B cell (primary cell): ENCODE results near the gene FAM227B. TPM values are rescaled to one million over a fixed set of nuclear protein-coding genes. Genes with fewer than 3 reads are reported as not detected.

Experiments
- ATAC-seq: fragments of 200-7000 bp; cut with Tn5 transposase; one replicate; pipeline ENCODE4 v1.10.0; 2021; ENCODE audit warnings: low read depth, mild to moderate bottlenecking, moderate number of reproducible peaks, moderate library complexity
- CTCF ChIA-PET: fragments of 350-600 bp; sonication (Branson Sonifier 250); formaldehyde crosslinking; loops from one replicate; lab custom pipeline; 2021; ENCODE audit warnings: antibody characterized with exemption, inconsistent platforms; lab: Charles Lee
- POLR2A ChIA-PET: fragments of 350-600 bp; sonication (Branson Sonifier 250); formaldehyde crosslinking; loops from one replicate; lab custom pipeline; 2021; ENCODE audit warnings: antibody characterized with exemption; lab: Charles Lee
- DNase-seq: peaks from one replicate; pipeline ENCODE4 v3.0.0; 2013
- H2AFZ ChIP-seq: 2 replicates; pipeline ENCODE4 v1.6.1; 2012; ENCODE audit warnings: mild to moderate bottlenecking, low read depth, low read length; ENCODE audit not compliant: insufficient read depth, poor library complexity, severe bottlenecking
- H3K27ac ChIP-seq, 2 donors: 1 replicate in 1 of 2; 2 replicates in 1 of 2; pipeline ENCODE4 v1.5.1; 2012 to 2013; ENCODE audit warnings: low read length in 2 of 2, mild to moderate bottlenecking in 2 of 2, moderate library complexity in 1 of 2
- H3K27me3 ChIP-seq, 4 experiments: fragments of 200-600 bp in 1 of 4; sonication (generic) in 1 of 4; replicated peaks in 1 of 4; 1 replicate in 2 of 4; 2 replicates in 2 of 4; pipeline versions ENCODE4 v1.6.1 to v1.7.0; 2013 to 2016; ENCODE audit warnings: low read length in 3 of 4, mild to moderate bottlenecking in 2 of 4, mixed read lengths in 1 of 4, moderate library complexity in 1 of 4; ENCODE audit not compliant: insufficient read depth in 4 of 4, control insufficient read depth in 3 of 4; ENCODE audit errors: control extremely low read depth in 1 of 4
- H3K36me3 ChIP-seq, 2 experiments: replicated peaks in 1 of 2; 1 replicate in 1 of 2; 2 replicates in 1 of 2; pipeline versions ENCODE4 v1.6.1 to v1.7.1; 2013; ENCODE audit warnings: low read length in 1 of 2; ENCODE audit not compliant: insufficient read depth in 2 of 2, control insufficient read depth in 1 of 2; ENCODE audit errors: control extremely low read depth in 1 of 2, extremely low read depth in 1 of 2
- H3K4me1 ChIP-seq, 2 donors: fragments of 200-600 bp in 1 of 2; sonication (generic) in 1 of 2; 1 replicate in 1 of 2; 2 replicates in 1 of 2; pipeline versions ENCODE4 v1.5.1 to v1.6.1; 2013 to 2017; ENCODE audit warnings: low read length in 2 of 2; ENCODE audit not compliant: control insufficient read depth in 2 of 2, insufficient read depth in 2 of 2
- H3K4me2 ChIP-seq: replicated peaks from 2 replicates; pipeline ENCODE3; 2012; ENCODE audit warnings: mild to moderate bottlenecking, low read depth, low read length; ENCODE audit not compliant: poor library complexity, severe bottlenecking
- H3K4me3 ChIP-seq, 5 experiments: fragments of 200-600 bp in 1 of 5; sonication (generic) in 1 of 5; 1 replicate in 3 of 5; 2 replicates in 2 of 5; pipeline versions ENCODE4 v1.5.1 to v1.7.0; 2011 to 2016; ENCODE audit warnings: low read length in 4 of 5, mild to moderate bottlenecking in 4 of 5, low read depth in 2 of 5, control low read depth in 1 of 5, moderate library complexity in 1 of 5; ENCODE audit not compliant: insufficient read depth in 1 of 5; ENCODE audit errors: control extremely low read depth in 1 of 5, extremely low read depth in 1 of 5
- H3K79me2 ChIP-seq: fragments of 200-600 bp; sonication (generic); one replicate; pipeline ENCODE4 v1.6.0; 2016; ENCODE audit warnings: low read length; ENCODE audit not compliant: control insufficient read depth, insufficient read depth
- H3K9ac ChIP-seq: fragments of 200-600 bp; sonication (generic); 2 replicates; pipeline ENCODE4 v1.6.1; 2017; ENCODE audit warnings: mild to moderate bottlenecking, low read length, moderate library complexity
- H3K9me3 ChIP-seq, 3 donors: one replicate each; pipeline versions ENCODE4 v1.6.1 to v1.7.1; 2013; ENCODE audit warnings: low read length in 2 of 3; ENCODE audit not compliant: control insufficient read depth in 2 of 3, insufficient read depth in 1 of 3; ENCODE audit errors: control extremely low read depth in 1 of 3
- H4K20me1 ChIP-seq: 2 replicates; pipeline ENCODE4 v1.6.0; 2012; ENCODE audit warnings: mild to moderate bottlenecking, low read length; ENCODE audit not compliant: insufficient read depth, control insufficient read depth, poor library complexity, severe bottlenecking
- H3K27ac Mint-ChIP-seq: one replicate; pipeline ENCODE4 v1.8.0; 2021; ENCODE audit warnings: mixed read lengths
- H3K27me3 Mint-ChIP-seq: one replicate; pipeline ENCODE4 v1.8.0; 2021; ENCODE audit warnings: mixed read lengths
- H3K4me1 Mint-ChIP-seq: one replicate; pipeline ENCODE4 v1.8.0; 2021; ENCODE audit warnings: mixed read lengths
- H3K4me3 Mint-ChIP-seq: one replicate; pipeline ENCODE4 v1.8.0; 2021; ENCODE audit warnings: mixed read lengths
- H3K9me3 Mint-ChIP-seq: one replicate; pipeline ENCODE4 v1.8.0; 2022; ENCODE audit warnings: mixed read lengths; ENCODE audit not compliant: insufficient read depth
- EZH2 ChIP-seq: IDR thresholded peaks from 2 replicates; pipeline ENCODE4 v1.6.1; 2012; ENCODE audit warnings: borderline replicate concordance, low read depth, mild to moderate bottlenecking, moderate library complexity, low read length; ENCODE audit not compliant: insufficient read depth, poor library complexity, severe bottlenecking
- WGBS: methylation state at CpG from one replicate; pipeline ENCODE4 v1.1.5; 2013; ENCODE audit warnings: missing lambda C conversion rate; ENCODE audit not compliant: insufficient coverage; 5-methylcytosine and 5-hydroxymethylcytosine counted together
- intact Hi-C: fragments of 100-400 bp; cut with micrococcal nuclease; formaldehyde crosslinking; loops from one replicate; pipeline ENCODE4 v1.10.0; 2022
- polyA plus RNA-seq: library from polyadenylated mRNA; depleted of rRNA; stranded (reverse); fragments of >200 nt; gene quantifications from 2 replicates; pipeline ENCODE4 v1.2.3, GENCODE V29; 2012
- total RNA-seq, 2 donors: library from RNA; stranded (reverse); fragments of 120-200 nt in 1 of 2; gene quantifications; 1 replicate in 1 of 2; 2 replicates in 1 of 2; pipeline versions ENCODE4 v1.2.3 to v1.2.4, GENCODE V29; 2013 to 2022
- TF ChIP-seq, protein P1 (sequence below): fragments of 200-600 bp; IDR thresholded peaks from one replicate; pipeline ENCODE4 v1.8.0; 2022; ENCODE audit warnings: antibody characterized with exemption, mild to moderate bottlenecking

The FAM227B gene
- total and polyA plus RNA-seq, 2 donors (not counting 1 experiment from before 2014, with no cell fraction given) = 5.6 to 8.9 TPM

DNA sequence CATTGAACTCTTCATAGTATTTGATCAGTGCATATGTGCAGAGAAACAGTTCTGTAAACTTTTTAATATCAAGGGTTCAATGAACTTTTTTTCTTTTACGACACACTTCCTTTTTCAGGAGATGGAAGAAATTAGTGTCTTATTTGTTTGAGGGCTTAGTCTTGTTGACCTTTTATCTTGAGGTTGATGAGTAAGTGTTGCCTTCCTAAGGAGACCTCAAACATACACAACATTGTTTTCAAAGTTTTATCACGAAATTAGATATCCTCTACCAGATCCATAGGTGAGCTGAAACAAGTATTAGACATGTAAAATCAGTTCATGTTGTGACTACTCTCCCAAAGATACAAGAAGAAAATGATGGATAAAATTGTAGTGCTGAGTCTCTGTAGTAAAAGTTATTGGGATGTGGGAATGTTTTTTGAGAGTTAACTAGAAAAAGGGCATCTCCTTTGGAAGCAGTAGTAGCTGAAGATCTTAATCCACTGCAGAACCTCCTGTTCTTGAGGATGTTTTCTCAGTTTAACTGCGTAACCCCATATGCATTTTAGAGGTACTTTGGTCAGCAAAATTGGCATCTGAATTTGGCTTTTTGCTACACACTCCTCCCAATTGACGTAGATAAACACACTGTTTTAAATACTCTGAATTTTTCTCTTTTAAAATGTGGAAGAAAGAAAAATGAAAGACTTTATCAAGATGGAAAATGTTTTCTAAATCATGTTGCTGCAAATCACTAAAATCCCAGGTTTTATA is 333.8 kb downstream of the FAM227B start:
- no peak overlapping the region for H3K4me3 Mint-ChIP-seq
- ChIA-PET CTCF (no interaction called here), POLR2A (no interaction called here)

DNA sequence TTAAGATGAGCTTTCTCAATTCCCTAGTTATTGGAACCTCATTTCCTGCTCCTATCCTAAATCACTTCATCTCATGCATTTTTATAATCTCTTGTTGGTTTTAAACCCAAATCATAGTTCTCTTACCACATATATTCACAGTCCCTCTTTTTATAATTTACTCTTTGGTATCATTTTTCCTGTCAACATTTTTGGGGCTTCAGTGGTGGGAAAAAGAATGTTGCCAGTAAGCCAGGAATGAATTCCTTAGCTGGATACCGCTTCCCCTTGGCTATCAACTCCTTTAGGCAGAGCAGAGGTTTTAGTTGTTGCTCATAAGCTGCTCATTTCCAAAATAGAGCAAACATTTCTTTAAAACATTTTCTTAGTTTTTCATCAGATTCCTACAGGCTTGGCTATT is 338.3 kb downstream of the FAM227B start:
- no peak overlapping the region for H3K9ac ChIP-seq
- no peak overlapping the region for H3K4me3 ChIP-seq
- WGBS = no CpG with 5 or more reads among the region's 1 CpG
- H3K27me3 ChIP-seq = no peaks in the 10 kb centered on the region
- H2AFZ ChIP-seq = no peak overlapping the region
- H3K27ac ChIP-seq = no peak overlapping the region
- H3K4me3 Mint-ChIP-seq = no peak overlapping the region
- no peaks in the 10 kb centered on the region for H4K20me1 ChIP-seq
- H3K79me2 ChIP-seq = no peaks in the 10 kb centered on the region
- no peaks in the 10 kb centered on the region for H3K27me3 Mint-ChIP-seq
- no peak overlapping the region for H3K27ac Mint-ChIP-seq
- DNase-seq (no peak), ATAC-seq (no peak)
- TF ChIP-seq, protein P1, sequence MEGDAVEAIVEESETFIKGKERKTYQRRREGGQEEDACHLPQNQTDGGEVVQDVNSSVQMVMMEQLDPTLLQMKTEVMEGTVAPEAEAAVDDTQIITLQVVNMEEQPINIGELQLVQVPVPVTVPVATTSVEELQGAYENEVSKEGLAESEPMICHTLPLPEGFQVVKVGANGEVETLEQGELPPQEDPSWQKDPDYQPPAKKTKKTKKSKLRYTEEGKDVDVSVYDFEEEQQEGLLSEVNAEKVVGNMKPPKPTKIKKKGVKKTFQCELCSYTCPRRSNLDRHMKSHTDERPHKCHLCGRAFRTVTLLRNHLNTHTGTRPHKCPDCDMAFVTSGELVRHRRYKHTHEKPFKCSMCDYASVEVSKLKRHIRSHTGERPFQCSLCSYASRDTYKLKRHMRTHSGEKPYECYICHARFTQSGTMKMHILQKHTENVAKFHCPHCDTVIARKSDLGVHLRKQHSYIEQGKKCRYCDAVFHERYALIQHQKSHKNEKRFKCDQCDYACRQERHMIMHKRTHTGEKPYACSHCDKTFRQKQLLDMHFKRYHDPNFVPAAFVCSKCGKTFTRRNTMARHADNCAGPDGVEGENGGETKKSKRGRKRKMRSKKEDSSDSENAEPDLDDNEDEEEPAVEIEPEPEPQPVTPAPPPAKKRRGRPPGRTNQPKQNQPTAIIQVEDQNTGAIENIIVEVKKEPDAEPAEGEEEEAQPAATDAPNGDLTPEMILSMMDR = no peak
- no peak for TF ChIP-seq EZH2
- peaks cover 3% of the 10 kb centered on the region for H3K4me1 Mint-ChIP-seq
- intact Hi-C loops = no loop called here
- no peaks in the 10 kb centered on the region for H3K9me3 ChIP-seq
- peaks cover 14 to 27% of the 10 kb centered on the region in 2 experiments for H3K36me3 ChIP-seq
- no peak overlapping the region for H3K4me2 ChIP-seq
- CTCF ChIA-PET = no interaction called here
- H3K4me1 ChIP-seq = no peaks in the 10 kb centered on the region
- H3K9me3 Mint-ChIP-seq = no peaks in the 10 kb centered on the region
- POLR2A ChIA-PET = no interaction called here

More for the DNA sequence above, 333.8 kb downstream of the FAM227B start:
- no peak overlapping the region for H3K27ac ChIP-seq
- no peak overlapping the region for H2AFZ ChIP-seq
- Mint-ChIP-seq H3K27me3 (no peaks in the 10 kb centered on the region), H3K27ac (peak overlapping the region; percentile 7), H3K4me1 (peaks cover 3% of the 10 kb centered on the region), H3K9me3 (no peaks in the 10 kb centered on the region)
- no peak for TF ChIP-seq EZH2
- TF ChIP-seq, protein P1 = no peak
- H3K9ac ChIP-seq = no peak overlapping the region
- no peaks in the 10 kb centered on the region for H3K9me3 ChIP-seq
- DNase-seq (no peak), ATAC-seq (no peak)
- intact Hi-C loops = no loop called here
- no peaks in the 10 kb centered on the region for H4K20me1 ChIP-seq
- no peaks in the 10 kb centered on the region for H3K79me2 ChIP-seq
- H3K4me3 ChIP-seq = no peak overlapping the region
- peaks cover 21 to 37% of the 10 kb centered on the region in 2 experiments for H3K36me3 ChIP-seq
- no peaks in the 10 kb centered on the region for H3K27me3 ChIP-seq
- no peak overlapping the region for H3K4me2 ChIP-seq
- 100% methylated on average over 1 of the region's 4 CpGs for WGBS
- no peaks in the 10 kb centered on the region for H3K4me1 ChIP-seq
